Fibroblast of villous mesenchyme (primary cell): ENCODE measurements around the gene ADCK1. TPM values are rescaled to one million over a fixed set of nuclear protein-coding genes. Genes with fewer than 3 reads are reported as not detected.
"Not testable (repeated sequence)": the region's sequence is repeated elsewhere in the genome, so short reads cannot be mapped to it uniquely, and the experiment has no call there.

Experiments
- DNase-seq: peaks from one replicate; pipeline ENCODE4 v3.0.0-alpha.2; 2010; ENCODE audit warnings: low read depth
- H3K4me3 ChIP-seq: 2 replicates; pipeline ENCODE4 v1.5.1; 2011; ENCODE audit warnings: low read depth, mild to moderate bottlenecking, low read length
- CTCF ChIP-seq: IDR thresholded peaks from 2 replicates; pipeline ENCODE4 v1.5.1; 2012; ENCODE audit warnings: low read depth, mild to moderate bottlenecking, low read length; ENCODE audit not compliant: insufficient read depth
- total RNA-seq: library from RNA; depleted of rRNA; stranded (reverse); fragments of >200 nt; gene quantifications from 2 replicates; pipeline ENCODE4 v1.2.3, GENCODE V29; 2012

The ADCK1 gene
- total RNA-seq, 1 donor, result 6.5 TPM

- no peak overlapping the region for H3K4me3 ChIP-seq
- no peak for DNase-seq
- no peak for TF ChIP-seq CTCF
These were observed 36.6 kb upstream of the ADCK1 start for GRCh38 chr14:77763316-77763715.

GRCh38 chr14:77763978-77764377, 35.9 kb upstream of the ADCK1 start:
- no peak for TF ChIP-seq CTCF
- no peak for DNase-seq
- H3K4me3 ChIP-seq, result no peak overlapping the region

- not testable (repeated sequence) for H3K4me3 ChIP-seq, DNase-seq
These were observed 31.4 kb upstream of the ADCK1 start for GRCh38 chr14:77768442-77769069.

GRCh38 chr14:77773966-77774365, 25.9 kb upstream of the ADCK1 start:
- H3K4me3 ChIP-seq, DNase-seq: not testable (repeated sequence)

- no peak overlapping the region for H3K4me3 ChIP-seq
- peak; percentile 25 for DNase-seq
- TF ChIP-seq CTCF, result no peak
These were observed 17.7 kb upstream of the ADCK1 start for GRCh38 chr14:77782202-77782601.

GRCh38 chr14:77786148-77786547, 13.8 kb upstream of the ADCK1 start:
- no peak overlapping the region for H3K4me3 ChIP-seq

GRCh38 chr14:77790566-77791224, 9.2 kb upstream of the ADCK1 start:
- DNase-seq, result no peak
- H3K4me3 ChIP-seq, result no peak overlapping the region
- no peak for TF ChIP-seq CTCF

More at GRCh38 chr14:77786148-77786547, 13.8 kb upstream of the ADCK1 start:
- no peak for DNase-seq
- TF ChIP-seq CTCF, result no peak

- no peak for DNase-seq
- TF ChIP-seq CTCF, result no peak
These were observed 8.7 kb upstream of the ADCK1 start for GRCh38 chr14:77791225-77791600.

GRCh38 chr14:77793255-77793654, 6.7 kb upstream of the ADCK1 start:
- DNase-seq, H3K4me3 ChIP-seq: not testable (repeated sequence)

More at GRCh38 chr14:77791225-77791600, 8.7 kb upstream of the ADCK1 start:
- H3K4me3 ChIP-seq, result no peak overlapping the region
